GM19023 (cell line): ENCODE results near the gene KRT36.

Experiments used
- ATAC-seq: cut with Tn5 transposase; IDR thresholded peaks from one replicate; pipeline ENCODE4 v1.9.1; 2021; ENCODE audit warnings: mild to moderate bottlenecking, moderate library complexity; ENCODE audit not compliant: unreplicated experiment

The KRT36 gene

GRCh38 chr17:41504246-41504977 is 14.7 kb upstream of the KRT36 start:
- ATAC-seq = no peak

- ATAC-seq = no peak
Observed at GRCh38 chr17:41503202-41503601, 13.5 kb upstream of the KRT36 start.

GRCh38 chr17:41500131-41500911 is 10.6 kb upstream of the KRT36 start:
- no peak for ATAC-seq

- ATAC-seq = no peak
Observed at GRCh38 chr17:41499714-41500113, 10.0 kb upstream of the KRT36 start.

GRCh38 chr17:41498276-41498675 is 8.6 kb upstream of the KRT36 start:
- no peak for ATAC-seq

GRCh38 chr17:41496803-41497484 is 7.2 kb upstream of the KRT36 start:
- ATAC-seq = no peak

- no peak for ATAC-seq
Observed at GRCh38 chr17:41494524-41494923, 4.8 kb upstream of the KRT36 start.

- no peak for ATAC-seq
Observed at GRCh38 chr17:41492771-41493170, 3.1 kb upstream of the KRT36 start.

- ATAC-seq = no peak
Observed at GRCh38 chr17:41492351-41492750, 2.6 kb upstream of the KRT36 start.

- ATAC-seq = no peak
Observed at GRCh38 chr17:41491476-41491875, 1.8 kb upstream of the KRT36 start.

GRCh38 chr17:41490000-41490990 is 585 bp upstream of the KRT36 start:
- ATAC-seq = no peak

- no peak for ATAC-seq
Observed at GRCh38 chr17:41486809-41487530, 2.7 kb downstream of the KRT36 start.

GRCh38 chr17:41486316-41486715 is 3.4 kb downstream of the KRT36 start:
- ATAC-seq = no peak

GRCh38 chr17:41484920-41485904 is 4.5 kb downstream of the KRT36 start:
- no peak for ATAC-seq

- ATAC-seq = no peak
Observed at GRCh38 chr17:41483991-41484826, 5.5 kb downstream of the KRT36 start.

- no peak for ATAC-seq
Observed at GRCh38 chr17:41483531-41483930, 6.2 kb downstream of the KRT36 start.

GRCh38 chr17:41481036-41481435 is 8.7 kb downstream of the KRT36 start, which contains the start of gene KRT35:
KRT35 (minus strand) TSS chr17:41481151; CDS start chr17:41481097, 54 bp downstream.
- ATAC-seq = no peak

GRCh38 chr17:41480581-41480980 is 9.1 kb downstream of the KRT36 start:
- ATAC-seq = no peak
